UCSD-AML1 (cell line): ENCODE data around the gene DSTYK.

Experiments used
- DNase-seq: peaks from one replicate; lab custom pipeline; 2025; ENCODE audit not compliant: unreplicated experiment; lab: John Stamatoyannopoulos, UW

Gene DSTYK, protein sequence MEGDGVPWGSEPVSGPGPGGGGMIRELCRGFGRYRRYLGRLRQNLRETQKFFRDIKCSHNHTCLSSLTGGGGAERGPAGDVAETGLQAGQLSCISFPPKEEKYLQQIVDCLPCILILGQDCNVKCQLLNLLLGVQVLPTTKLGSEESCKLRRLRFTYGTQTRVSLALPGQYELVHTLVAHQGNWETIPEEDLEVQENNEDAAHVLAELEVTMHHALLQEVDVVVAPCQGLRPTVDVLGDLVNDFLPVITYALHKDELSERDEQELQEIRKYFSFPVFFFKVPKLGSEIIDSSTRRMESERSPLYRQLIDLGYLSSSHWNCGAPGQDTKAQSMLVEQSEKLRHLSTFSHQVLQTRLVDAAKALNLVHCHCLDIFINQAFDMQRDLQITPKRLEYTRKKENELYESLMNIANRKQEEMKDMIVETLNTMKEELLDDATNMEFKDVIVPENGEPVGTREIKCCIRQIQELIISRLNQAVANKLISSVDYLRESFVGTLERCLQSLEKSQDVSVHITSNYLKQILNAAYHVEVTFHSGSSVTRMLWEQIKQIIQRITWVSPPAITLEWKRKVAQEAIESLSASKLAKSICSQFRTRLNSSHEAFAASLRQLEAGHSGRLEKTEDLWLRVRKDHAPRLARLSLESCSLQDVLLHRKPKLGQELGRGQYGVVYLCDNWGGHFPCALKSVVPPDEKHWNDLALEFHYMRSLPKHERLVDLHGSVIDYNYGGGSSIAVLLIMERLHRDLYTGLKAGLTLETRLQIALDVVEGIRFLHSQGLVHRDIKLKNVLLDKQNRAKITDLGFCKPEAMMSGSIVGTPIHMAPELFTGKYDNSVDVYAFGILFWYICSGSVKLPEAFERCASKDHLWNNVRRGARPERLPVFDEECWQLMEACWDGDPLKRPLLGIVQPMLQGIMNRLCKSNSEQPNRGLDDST

DNA sequence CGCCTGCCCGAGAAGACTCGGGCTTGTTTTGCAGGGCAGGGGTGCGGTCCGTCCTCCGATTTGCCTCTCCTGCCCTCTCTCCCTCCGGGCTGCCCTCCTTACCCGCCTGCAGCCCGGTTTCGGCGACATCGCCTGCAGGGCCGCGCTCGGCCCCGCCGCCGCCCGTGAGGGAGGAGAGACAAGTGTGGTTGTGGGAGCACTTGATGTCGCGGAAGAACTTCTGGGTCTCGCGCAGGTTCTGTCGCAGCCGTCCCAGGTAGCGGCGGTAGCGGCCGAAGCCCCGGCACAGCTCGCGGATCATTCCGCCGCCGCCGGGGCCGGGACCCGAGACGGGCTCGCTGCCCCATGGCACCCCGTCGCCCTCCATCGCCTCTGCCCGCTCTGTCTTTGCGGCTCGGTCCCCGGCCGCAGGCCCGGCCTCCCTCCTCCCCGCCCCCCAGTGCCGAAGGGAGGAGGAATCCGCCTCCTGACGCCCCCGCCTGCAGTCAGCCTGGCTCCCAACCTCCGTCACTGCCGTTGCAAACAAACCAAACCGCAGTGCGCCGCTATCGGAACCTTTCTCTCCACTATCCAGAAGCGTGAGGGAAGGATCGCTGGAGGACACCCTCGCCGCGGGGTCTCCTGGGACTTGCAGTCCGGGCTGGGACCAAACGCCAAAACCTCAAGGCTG, at the start of gene DSTYK:
Gene DSTYK (minus strand): TSS at position 534 of the 670 bp plus-strand sequence. CDS start 167 bp downstream, at position 367.
- DNase-seq: peak; percentile 95

- no peak for DNase-seq
Measured at GRCh38 chr1:205259998-205260397, 48.5 kb upstream of the DSTYK start.

DNA sequence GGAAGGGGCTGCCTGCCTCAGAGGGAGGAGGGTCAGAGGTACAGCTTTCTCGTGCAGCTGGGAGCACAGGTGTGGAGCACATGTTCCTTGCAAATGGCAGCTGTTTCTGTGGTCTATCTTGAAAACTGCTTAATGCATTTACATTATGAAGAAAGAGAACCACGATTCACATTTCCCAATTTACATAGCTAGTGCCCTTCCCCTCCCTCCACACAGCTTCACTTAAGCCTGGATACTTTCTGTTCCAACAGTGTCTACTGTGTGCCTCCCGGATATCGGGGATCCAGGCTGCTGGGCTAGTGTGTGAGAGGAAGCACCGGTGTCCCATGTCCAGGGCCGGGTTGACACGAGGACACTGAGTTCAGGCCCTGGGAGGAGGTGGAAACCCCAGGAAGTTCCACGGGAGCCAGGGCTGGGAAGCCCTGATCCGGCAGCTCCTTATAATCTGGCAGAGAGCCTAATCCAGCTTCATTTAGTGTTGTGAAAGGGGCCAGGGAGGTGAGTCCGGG, 47.9 kb upstream of the DSTYK start:
- DNase-seq: no peak

- DNase-seq: no peak
Measured at GRCh38 chr1:205258719-205259118, 47.2 kb upstream of the DSTYK start.

DNA sequence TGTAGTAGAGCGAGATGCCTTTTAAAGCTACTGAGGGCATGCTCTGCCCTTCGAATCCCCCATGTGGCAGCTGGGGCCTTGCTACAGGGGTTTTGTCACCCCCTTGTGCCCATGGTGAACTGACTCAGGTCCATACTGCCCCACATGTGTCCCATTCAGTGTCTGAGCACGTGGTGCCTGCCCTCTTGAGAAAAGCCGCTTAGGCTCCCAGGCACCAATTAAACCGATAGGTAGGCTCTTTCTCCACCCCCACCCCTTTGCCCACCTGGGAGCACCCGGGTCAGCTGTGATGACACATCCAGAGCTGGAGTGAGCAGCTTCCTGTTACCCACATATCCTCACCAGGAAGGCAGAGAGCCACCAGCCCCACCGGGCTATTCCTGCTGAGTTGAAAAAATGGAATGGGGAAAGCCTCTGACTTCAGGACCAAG, 46.8 kb upstream of the DSTYK start:
- no peak for DNase-seq

GRCh38 chr1:205257735-205258134, 46.2 kb upstream of the DSTYK start:
- no peak for DNase-seq

- DNase-seq: no peak
Measured at GRCh38 chr1:205256951-205257625, 45.6 kb upstream of the DSTYK start.

DNA sequence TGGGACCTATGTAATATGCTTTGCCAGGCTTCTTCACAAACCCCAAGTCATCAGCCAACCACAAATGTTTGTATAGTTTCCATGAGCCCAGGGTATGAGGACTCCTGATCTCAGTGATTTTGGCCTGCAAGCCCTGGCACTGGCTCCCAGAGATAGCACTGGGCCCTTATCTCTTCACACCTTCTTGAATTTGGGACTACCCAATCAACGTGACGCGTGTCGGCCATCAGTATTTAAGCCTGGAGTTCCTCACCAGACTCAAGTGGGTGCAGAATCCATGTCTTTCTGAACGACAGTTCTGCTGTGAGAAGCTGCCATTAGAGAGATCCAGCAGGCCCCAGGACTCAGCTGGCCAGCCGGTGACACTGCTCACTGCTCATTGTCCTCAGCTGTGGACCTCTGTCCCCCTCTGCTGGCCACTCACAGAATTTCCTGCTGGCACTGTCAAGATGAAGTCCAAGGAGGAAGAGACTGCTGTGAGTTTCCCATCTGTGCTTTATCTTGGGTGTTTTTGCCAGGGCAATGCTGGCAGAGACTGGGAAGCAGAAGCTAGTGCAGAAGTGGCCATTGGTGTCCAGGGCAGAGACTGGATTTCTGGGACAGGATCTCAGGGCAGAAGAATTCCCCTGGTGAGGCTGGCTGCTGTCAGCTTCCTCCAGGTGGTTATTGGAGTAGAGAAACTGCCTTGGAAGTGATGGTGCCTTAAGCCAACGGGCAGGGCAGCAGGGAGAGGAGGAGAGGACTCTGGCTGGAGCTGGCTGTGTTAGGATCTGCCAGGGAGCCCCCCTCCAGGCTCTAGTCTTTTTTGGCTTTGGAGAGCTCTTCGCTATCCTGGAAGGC, 44.7 kb upstream of the DSTYK start:
- DNase-seq: peak; percentile 88

GRCh38 chr1:205251576-205251975, 40.1 kb upstream of the DSTYK start:
- DNase-seq: no peak

DNA sequence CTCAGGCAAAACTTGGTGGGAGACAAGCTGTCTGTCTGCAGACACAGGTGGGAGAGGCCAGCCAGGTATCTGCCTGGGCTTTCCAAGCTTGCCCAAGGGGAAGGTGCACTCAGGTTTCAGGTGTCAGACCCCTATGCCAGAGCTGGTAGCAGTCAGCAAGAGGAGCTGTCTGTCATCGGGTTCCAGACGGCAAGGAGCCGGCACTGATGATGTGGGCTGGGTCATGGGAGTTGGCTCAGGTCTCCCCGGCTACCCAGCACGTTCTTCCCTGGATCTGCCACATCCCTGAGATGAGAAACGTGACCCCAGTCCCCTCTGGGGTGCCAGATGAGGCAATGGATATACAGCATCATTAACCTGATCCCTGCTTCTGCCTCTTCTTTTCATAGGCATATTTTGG, 39.2 kb upstream of the DSTYK start:
- DNase-seq: no peak

DNA sequence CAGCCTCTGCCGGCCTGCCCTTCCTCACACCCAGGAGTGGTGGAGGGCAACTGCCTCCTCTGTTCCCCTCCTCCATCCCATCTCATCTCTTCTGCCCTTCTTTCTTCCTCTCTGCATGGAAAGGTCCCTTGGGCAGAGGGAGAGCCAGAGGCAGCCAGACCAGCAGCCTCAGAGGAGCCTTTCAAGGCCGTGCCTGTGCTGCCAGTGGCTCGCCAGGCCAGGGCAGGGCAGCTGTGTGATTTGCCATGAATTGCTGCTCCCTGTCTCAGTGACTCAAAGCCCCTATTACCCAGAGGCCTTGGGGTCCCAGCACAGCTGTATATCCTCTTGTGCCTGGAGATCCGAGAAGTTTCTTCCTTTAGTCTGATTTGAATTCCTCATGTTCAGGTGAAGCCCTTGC, 38.1 kb upstream of the DSTYK start:
- no peak for DNase-seq

- DNase-seq: no peak
Measured at GRCh38 chr1:205248793-205249601, 37.5 kb upstream of the DSTYK start.

- peak; percentile 47 for DNase-seq
Measured at GRCh38 chr1:205247130-205247921, 35.8 kb upstream of the DSTYK start.

- DNase-seq: no peak
Measured at GRCh38 chr1:205246351-205247119, 35.0 kb upstream of the DSTYK start.

DNA sequence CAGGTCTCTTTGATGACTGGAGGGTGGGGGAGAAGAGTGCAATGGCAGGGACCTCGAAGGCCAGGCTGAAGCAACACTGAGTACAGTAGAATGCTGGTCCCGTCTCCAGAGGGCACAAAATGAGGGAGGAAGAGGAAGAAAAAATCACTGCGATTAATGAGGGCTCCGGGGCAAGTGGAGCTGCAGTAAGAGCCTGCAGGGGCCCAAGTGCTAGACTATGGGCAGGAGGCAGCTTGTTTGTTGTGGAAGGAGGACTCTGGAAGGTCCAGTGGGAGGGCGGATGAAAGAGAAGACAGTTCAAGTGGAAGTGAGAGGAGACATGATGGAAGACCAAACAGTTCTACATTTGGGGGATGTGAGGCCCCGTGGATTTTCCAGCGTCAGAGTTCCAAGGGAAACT, 33.6 kb upstream of the DSTYK start:
- DNase-seq: no peak

GRCh38 chr1:205244384-205244783, 32.9 kb upstream of the DSTYK start:
- DNase-seq: no peak
